GM18508 (cell line): ENCODE data around the gene PPP2R5A.
"Not testable (repeated sequence)": the region's sequence is repeated elsewhere in the genome, so short reads cannot be mapped to it uniquely, and the experiment has no call there.

Source experiments
- ATAC-seq: cut with Tn5 transposase; IDR thresholded peaks from one replicate; pipeline ENCODE4 v1.9.1; 2021; ENCODE audit warnings: moderate number of reproducible peaks; ENCODE audit not compliant: insufficient read depth, unreplicated experiment

The PPP2R5A gene

DNA sequence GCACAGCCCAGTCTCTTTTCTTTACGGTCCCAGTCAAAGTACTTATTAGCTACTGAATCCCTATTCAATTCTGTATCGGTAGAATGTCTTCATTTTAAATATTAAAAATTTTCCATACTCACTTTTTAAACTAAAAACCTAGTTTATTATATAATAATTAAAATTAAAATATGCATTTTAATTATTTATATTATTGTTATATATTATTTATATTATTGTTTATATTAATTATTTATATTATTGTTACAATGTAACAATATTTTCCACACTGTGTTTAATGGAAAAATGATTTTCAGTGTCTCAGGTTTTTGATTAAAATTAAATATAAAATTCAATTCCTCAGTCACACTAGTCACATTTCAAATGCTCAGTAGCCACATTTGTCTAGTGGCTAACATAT is 18.2 kb upstream of the PPP2R5A start:
- ATAC-seq: no peak

DNA sequence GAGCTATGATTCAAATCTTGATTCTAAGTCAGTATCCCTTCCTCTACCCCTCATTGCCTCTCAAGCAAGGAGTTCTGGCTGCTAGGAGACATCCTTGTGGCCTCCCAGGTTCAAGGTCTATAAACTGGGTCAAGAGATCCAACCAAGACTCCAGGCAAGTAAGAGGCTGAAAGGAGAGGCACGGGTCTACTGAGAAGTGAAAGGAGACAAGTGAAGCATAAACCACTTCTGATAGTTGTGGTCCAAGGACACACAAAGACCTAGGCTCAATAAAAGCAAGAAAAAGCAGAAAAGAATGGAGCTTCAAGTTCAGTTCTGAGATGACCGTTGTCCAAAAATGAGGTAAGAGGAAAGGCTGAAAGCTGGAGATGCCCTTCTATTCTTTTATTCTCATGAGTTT is 17.8 kb upstream of the PPP2R5A start:
- ATAC-seq: no peak

DNA sequence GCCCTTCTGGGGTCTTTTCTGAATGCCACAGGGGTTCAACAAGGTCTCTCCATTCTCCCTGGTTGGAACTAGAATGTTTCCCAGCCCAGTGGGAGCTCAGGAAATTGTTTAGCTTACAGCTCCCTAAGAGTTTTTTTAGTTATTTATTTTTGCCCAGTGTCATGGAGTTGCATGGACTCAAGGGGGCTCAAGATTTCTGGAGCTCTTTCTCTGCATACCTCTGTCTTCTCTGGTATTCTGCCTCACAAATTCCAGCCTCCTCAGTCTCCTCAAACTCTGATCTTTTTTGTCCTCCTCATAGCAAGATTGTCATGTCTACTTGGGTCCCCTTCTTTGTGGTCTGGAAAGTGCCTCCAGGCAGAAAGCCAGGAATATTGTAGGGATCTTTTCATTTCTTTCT is 15.9 kb upstream of the PPP2R5A start:
- ATAC-seq: no peak

DNA sequence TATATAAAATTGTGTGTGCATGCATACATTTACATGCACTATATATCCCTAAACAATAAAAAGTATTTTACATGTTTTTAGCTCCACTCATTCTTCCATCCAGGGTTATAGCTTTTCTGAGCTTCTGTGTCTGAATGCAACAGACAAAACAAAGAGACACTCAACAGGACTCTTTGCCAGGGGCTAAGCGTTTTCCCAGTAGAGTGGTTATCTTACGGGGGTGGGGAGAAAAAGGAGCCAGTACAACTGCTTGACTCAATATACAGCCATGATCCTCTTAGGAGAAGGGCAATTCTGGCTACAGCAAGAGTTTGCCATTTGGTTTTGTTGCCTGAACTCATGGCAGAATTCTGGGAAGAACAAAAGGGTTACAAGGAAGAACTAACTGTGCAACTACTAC is 14.6 kb upstream of the PPP2R5A start:
- ATAC-seq: no peak

DNA sequence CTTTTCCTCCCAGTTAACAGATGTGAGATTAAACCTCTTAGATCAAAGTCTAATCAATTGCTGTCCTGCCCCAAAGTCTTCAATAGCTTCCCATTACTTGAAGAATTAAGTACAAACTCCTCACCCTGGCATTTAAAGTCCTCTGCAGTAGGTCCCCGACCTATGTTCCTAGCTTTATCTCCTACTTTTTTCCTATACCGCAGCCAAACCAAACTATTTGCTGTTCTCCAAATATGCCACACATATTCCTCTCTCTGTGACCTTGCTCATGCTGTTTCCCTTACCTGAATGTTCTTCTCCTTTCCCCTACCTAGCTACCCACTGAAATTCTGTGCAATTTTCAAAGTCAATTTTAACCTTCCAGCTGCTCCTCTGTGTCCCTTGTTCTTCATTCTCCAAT is 14.0 kb upstream of the PPP2R5A start:
- no peak for ATAC-seq

DNA sequence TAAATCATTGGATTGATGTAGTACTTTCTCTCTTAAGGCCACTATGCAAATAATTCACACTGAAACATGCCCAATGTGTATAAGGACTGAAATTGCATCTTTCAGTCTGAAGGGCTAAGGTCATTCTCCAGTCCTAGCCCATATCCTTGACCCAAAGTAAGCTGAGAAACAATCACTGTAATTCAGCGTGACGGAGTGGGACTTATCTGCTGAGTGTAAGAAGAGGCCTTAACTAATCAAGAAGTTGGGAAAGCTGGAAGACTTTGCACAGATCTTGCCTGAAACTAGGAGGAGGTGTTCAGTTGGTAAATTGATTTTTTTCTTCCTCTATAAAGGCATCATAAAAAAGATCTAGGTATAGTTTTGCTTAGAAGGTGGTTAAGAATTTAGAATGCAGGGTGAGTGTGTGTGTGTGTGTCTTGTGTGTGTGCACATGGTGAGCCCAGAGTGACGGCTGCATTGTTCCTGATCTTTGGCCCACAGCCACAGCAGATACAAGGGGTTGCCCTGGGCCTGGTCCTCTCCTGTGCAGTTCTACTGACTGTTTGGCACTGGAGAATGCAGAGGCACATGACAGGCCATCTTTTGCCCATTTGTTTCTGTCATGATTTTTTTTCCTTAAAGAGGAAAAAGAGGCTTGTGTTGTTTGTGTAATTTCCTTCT is 13.3 kb upstream of the PPP2R5A start:
- no peak for ATAC-seq

DNA sequence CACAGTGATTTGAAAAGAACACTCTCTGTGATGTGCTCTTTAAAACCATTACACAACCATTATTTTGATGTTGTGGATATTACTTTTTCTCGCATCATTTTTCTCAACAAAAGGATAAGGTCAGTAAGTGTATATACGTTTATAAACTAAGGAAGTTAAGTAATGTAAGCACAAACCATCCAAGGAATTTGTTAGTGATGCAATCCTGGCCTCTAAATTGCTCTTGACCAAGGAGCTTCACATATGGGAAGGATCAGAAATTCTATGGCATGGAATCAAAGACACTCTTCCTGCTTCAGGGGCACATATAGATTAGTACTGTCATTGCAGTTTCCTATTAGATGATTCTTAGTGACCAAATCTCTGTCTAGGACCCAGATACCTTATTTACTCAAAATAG is 3.6 kb upstream of the PPP2R5A start:
- ATAC-seq: no peak

DNA sequence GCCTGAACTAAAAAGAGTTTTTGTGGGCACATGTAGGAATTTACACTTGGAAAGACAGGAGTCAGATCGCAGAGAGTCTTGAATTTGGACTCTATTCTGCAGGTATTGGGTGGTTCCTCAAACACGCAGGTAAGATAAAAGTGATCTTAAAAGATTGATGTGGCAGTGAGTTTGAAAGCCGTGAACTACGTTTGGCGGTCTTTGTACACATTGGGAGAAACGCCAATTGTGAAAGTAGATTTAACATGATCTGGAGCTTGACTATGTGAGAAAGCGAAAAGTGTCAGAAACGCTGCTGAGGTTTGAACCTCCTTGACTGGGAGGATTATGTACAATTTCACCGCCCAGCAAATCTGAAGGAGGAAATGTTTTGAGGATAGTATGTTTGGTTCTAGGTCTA is 1.5 kb upstream of the PPP2R5A start:
- ATAC-seq: no peak

DNA sequence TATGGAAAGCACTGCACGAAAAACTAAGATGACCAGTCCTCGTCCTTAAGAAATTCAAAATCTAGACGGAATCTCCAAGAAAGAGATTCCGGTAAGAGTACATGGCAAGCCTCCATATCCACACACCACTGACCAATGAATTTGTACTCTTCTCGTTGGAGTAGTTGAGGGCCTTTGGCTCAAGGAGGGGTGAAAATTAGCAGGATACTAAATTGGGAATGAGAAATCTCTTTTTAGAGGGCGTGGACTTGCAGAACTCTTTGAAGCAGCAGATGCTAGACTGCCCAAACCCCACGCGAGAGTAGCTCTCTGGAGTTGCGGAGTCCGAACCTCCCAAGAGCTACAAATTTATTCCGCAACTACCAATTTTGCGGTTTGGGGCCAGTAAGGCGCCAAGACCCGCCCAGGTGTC is 872 bp upstream of the PPP2R5A start:
- ATAC-seq: no peak

DNA sequence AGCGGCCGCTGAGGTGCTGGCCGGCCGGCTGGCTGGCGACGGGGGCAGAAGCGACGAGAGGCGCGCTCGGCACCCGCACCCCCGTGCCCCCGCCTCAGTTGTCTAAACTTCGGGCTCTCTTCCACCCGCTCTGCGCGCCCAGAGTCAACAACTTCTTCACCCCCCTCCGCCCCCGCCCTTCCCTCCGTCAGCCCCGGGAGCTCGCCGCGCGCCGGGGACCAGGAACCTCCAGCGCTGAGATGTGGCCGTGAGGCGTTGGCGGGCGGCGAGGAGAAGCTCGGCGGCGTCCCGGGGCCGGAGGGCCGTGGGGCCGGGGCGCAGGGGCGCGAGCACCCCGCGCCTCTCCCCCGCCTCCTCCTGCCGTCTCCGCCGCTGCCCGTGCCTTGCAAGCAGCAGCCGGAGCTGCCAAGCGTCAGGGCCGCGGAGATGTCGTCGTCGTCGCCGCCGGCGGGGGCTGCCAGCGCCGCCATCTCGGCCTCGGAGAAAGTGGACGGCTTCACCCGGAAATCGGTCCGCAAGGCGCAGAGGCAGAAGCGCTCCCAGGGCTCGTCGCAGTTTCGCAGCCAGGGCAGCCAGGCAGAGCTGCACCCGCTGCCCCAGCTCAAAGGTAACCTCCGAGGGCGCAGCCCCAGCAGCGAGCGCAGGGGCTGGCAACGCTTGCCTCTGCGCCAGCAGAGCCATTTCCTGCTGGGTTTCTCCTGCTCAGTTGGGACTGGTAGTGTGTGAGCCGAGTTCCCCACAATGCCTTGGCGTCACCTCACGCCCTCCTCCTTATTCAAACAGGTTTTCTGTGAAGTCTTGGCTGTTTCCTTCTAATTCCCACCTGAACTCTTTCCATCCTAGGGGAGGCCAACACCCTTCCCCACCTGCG is 710 bp downstream of the PPP2R5A start:
- no peak for ATAC-seq

DNA sequence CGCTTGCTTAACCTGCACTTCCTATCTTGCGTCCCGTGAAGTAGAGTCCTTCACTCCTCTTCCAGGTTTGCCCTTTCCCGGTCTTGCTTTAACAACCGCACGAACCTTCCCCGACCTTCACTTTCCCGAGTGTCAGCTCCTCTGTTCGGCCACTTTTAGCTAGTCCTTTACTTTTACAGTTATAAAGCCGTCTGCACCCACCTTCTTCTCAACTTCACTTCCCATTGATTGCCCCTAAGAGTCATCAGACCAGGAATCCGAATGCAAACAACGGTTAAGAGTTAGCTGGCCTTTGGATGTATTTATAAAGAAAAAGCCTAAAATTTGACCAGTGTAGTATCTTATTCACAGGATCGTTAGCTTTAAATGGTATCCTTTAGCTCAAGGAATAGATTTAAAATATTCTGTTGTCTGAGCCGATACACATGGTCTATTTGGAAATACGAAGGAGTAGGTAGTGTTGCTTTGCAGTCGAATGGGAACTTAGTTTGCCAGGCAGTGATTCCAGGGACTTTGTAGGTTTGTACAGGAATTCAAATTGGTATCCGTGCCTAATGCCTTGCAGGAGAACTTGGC is 1.4 kb downstream of the PPP2R5A start:
- ATAC-seq: no peak

DNA sequence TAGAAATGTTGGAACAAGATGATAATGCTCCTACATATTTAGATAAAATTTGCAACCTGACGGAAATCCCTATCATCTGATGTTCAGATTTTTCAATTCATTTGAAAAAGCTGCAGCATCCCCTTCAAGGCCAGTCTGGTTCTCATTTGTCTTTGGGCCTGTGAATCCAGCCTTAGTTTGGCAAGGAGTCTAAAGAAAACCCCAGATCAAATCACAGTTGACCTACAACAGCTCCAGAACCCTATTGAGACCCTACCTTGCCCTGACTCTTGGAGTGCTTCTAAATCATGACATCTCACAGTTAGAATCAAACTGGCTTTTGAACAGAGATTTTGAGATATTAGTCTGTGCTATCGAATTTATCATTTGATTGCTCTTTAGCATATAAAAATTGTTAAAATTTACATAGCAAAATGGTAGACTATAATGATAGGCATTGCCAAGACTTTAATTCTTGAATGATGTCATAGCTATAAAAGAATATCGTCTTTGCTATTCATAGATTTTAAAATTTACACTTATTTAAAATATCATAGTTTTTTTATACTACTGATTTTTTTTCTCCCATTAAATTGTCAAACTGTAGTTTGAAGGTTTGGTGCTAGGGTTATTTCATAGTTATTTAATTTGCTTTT is 2.2 kb downstream of the PPP2R5A start:
- ATAC-seq: no peak

DNA sequence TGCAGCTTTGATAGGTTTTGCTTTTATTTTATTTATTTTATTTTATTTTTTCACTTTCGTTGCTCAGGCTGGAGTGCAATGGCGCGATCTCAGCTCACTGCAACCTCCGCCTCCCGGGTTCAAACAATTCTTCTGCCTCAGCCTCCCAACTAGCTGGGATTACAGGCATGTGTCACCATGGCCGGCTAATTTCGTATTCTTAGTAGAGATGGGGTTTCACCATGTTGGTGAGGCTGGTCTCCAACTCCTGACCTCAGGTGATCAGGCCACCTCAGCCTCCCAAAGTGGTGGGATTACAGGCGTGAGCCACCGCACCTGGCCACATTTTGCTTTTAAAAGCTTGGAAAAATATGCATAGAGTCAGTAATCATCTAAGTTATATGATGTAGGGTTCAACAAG is 2.8 kb downstream of the PPP2R5A start:
- not testable (repeated sequence) for ATAC-seq

DNA sequence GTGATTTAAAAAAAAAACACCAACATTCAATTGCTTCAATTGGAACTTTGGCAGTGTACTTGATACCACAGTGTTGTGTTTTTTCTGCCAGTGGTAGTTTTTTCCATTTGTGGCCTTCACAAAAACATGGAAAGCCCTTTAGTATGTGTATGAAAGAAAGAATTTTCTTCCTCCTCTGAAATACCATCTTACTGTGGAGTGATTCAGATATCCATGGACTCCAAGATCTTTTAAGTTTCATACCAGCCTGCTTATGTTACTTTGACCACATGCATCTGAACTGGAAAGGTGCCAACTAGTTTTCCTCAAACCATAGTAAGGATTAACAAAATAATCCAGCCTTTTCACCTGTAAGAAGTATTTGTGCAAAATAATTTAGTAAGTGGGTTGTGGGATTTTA is 3.4 kb downstream of the PPP2R5A start:
- no peak for ATAC-seq

DNA sequence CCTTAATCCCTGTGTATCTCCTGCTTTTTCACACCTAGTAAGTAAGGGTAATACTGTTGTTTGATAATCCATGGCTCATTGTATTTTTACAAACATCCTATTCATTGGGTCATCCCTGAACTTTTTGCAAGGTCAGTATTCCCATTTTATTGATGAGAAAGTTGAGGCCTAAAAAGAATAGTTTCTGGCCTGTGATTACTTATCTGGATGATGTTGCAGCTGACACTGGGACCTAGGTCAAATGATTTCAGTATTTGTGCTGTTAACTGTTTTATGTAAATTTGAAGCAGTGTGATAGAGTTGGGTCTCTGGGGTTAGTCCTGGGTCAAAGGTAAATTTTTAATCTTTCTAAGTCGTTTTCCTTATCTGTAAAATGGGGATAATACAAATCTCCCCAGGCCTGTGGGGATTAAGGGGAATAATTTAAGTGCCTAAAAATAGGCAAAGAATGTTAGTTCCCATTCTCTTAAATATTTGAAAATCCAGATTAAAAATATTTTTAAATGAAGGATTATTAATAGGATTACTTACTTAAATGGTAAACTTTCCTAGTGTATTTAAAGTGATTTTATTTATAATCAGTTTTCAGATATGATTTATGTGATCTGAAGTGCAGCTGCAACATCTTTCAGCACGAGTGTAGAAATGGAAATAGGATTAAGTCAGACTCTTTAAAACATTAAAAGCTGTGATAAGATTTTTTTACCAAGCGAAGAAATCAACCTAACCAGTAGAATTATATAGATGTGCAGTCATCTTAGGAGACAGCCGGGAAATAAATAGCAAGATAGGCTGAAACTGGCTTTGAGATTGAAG is 4.3 kb downstream of the PPP2R5A start:
- ATAC-seq: no peak

DNA sequence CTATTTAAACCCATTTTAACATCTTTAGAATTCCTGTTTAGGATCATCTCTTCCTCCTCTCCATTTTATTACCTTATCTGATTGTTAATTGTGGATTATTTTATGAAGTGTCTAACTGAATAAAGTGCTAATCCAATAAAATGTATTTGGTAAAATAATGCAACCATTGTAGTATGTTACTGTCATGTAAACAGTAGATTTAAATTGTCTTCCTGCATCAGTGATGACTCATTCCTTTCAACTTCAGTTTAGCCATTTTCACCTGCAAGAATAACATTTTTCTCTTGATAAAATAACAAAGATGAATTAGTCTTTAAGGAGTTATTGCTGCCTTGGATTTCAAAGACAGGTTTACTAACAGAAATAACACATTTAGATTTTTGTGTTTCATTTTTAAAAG is 5.4 kb downstream of the PPP2R5A start:
- ATAC-seq: no peak

DNA sequence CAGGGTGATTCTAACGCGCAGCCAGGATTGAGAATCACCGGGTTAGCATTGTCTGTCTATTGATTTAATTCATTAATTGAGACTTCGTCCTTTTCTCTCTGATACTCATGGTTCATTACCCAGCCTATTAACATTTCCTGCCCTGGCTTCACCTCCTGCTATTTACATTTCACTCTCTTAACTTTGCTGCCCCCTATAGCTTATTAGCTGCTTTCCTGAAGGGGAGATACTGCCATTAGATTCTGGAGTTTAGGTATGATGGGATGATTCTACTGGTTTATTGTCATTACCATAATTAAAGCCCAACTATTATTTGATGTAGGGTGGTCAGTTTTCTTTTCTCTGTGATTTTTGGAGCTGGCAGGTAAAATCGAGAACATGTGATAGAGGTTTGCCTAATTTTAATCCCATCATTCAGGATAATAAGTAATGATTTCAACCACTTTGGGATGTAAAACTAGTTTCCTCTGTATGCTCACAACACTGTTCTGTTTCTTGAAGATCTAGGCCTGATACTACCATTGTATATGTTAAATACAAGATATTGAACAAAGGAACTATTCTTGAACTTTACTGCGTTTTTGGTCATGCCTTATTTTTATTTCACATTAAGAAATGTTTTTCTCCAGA is 6.4 kb downstream of the PPP2R5A start:
- peak; percentile 44 for ATAC-seq

DNA sequence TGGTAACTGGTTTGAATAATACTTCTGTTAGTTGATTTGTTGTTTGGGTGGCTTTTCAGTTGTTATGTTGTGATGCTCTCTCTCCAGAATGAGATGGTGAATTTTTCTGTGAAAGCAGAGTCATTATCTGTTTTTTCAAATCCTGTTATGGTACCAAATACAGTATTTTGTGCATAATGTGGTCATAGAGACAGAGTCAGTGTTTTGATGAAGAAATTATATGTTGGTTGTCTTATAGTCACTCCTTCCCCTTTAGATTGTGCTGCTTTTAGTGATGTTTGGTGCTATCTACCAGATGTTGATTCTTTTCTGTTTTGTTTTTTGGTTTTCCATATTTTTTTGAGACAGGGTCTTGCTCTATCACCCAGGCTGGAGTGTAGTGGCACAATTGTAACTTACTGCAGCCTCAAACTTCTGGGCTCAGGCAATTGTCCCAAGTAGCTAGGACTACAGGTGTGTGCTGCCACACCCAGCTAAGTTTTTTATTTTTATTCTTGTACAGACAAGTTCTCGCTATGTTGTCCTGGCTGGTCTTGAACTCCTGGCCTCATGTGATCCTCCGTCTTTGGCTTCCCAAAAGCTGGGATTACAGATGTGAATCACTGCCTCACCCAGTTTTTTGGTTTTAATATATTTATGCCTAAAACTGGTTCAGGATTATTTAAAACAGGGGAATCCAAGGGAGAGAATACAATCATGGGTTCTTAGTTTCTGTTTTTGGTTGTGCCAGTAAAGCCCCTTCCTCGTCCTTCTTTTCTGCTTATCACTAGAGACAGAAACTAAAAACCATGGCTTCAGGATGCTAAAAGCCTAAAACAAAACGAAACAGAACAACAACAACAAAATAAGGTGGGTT is 7.3 kb downstream of the PPP2R5A start:
- no peak for ATAC-seq

DNA sequence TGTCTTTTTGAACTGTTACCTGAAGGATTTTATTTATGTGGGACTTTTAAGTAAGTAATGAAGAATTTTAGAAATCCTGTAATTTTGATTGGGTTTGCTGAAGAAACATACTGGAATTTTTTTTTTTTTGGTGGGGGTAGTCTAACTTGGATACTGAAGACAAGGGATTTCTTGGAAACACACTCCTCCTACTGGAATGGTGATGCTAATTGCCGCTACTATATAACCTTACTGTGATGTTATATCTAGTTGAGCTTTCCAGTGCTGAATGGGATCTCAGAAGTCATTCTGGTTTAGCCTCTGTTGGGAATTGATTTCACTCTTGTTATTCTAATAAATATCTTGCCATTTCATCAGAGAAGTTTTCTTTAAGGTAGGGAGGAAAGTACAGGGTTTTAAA is 8.4 kb downstream of the PPP2R5A start:
- ATAC-seq: no peak
